BLaER1 (cell line): ENCODE data around the gene SSMEM1.
"Not testable (repeated sequence)": the region's sequence is repeated elsewhere in the genome, so short reads cannot be mapped to it uniquely, and the experiment has no call there.

ENCODE experiments used
- H3K27ac ChIP-seq: shearing (Covaris generic); formaldehyde crosslinking; 2 replicates; pipeline ENCODE4 v1.8.1; 2022
- H3K27me3 ChIP-seq: shearing (Covaris generic); formaldehyde crosslinking; 2 replicates; pipeline ENCODE4 v1.8.1; 2022
- H3K36me3 ChIP-seq: shearing (Covaris generic); formaldehyde crosslinking; 2 replicates; pipeline ENCODE4 v1.8.1; 2022
- H3K4me1 ChIP-seq: shearing (Covaris generic); formaldehyde crosslinking; 2 replicates; pipeline ENCODE4 v1.8.1; 2022
- H3K4me2 ChIP-seq: shearing (Covaris generic); formaldehyde crosslinking; 2 replicates; pipeline ENCODE4 v1.8.1; 2022
- H3K4me3 ChIP-seq: shearing (Covaris generic); formaldehyde crosslinking; 2 replicates; pipeline ENCODE4 v1.8.1; 2022
- H3K9ac ChIP-seq: shearing (Covaris generic); formaldehyde crosslinking; 2 replicates; pipeline ENCODE4 v1.8.1; 2022
- H3K9me3 ChIP-seq: shearing (Covaris generic); formaldehyde crosslinking; 2 replicates; pipeline ENCODE4 v1.8.1; 2022
- H4K20me1 ChIP-seq: shearing (Covaris generic); formaldehyde crosslinking; 2 replicates; pipeline ENCODE4 v1.8.1; 2022
- Cebpa-rat ChIP-seq: shearing (Covaris generic); IDR thresholded peaks from 2 replicates; pipeline ENCODE4 v1.8.1; 2022

Gene SSMEM1

DNA sequence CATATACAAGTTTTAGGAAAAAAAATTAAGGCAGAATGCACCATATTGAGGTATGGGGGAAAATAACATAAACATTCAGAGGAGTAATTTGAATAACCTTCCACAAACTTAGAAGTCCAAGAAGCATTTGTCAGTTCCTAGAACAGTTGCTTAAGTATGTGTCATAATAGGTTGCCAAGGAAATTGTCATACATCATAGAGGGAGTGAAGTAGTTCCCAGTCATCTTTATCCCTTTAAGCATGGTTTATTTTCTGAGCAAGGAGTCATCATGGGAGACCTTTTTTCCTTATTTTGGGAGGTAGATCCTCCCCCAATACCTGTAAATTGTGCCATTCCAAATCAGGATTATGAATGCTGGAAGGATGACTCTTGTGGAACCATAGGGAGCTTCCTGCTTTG lies at the start of gene SSMEM1:
SSMEM1 (plus strand) TSS at position 219 of the 400 bp plus-strand sequence; CDS start at position 270, 51 bp downstream.
- Histone ChIP-seq H3K4me1 (peaks cover 16% of the 10 kb centered on the region), H3K36me3 (peaks cover 10% of the 10 kb centered on the region), H3K27ac (no peak within 1 kb of the TSS), H3K4me3 (no peak within 1 kb of the TSS), H4K20me1 (no peaks in the 10 kb centered on the region), H3K4me2 (no peak within 1 kb of the TSS), H3K27me3 (no peaks in the 10 kb centered on the region), H3K9me3 (no peaks in the 10 kb centered on the region), H3K9ac (no peak within 1 kb of the TSS)
- no peak for TF ChIP-seq Cebpa-rat

DNA sequence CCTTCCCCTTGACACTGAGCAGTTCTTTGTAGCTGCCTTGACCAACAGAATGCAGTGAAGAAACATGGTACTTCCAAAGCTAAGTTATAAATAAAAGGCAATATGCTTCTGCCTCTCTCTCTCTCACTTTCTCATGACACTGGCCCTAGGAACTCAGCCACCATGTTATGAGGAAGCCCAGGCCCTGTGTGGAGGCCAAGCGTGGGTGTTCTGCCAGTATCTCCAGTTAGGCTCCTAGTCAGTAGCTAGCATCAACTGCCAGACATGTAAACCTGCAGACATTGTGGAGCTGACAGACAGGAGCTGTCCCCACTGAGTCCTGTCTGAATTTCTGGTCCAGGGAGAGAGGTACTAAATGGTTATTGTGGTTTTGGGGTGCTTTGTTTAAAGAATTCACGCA lies 47.6 kb upstream of the SSMEM1 start:
- peaks cover 10% of the 10 kb centered on the region for H4K20me1 ChIP-seq
- peaks cover under 1% of the 10 kb centered on the region for H3K4me1 ChIP-seq

GRCh38 chr7:130160455-130160854 lies 47.2 kb upstream of the SSMEM1 start:
- H3K36me3 ChIP-seq: peaks cover 47% of the 10 kb centered on the region
- no peak overlapping the region for H3K9ac ChIP-seq
- H3K27me3 ChIP-seq: peaks cover under 1% of the 10 kb centered on the region; the same call in 1 of the 2 replicates

More for the DNA sequence above, 47.6 kb upstream of the SSMEM1 start:
- TF ChIP-seq Cebpa-rat: no peak
- H3K4me3 ChIP-seq: no peak overlapping the region
- H3K9me3 ChIP-seq: peaks cover 13% of the 10 kb centered on the region
- H3K27ac ChIP-seq: no peak overlapping the region
- no peak overlapping the region for H3K4me2 ChIP-seq
- no peak overlapping the region for H3K9ac ChIP-seq
- peaks cover 4% of the 10 kb centered on the region; the same call in 1 of the 2 replicates for H3K27me3 ChIP-seq
- peaks cover 47% of the 10 kb centered on the region for H3K36me3 ChIP-seq

DNA sequence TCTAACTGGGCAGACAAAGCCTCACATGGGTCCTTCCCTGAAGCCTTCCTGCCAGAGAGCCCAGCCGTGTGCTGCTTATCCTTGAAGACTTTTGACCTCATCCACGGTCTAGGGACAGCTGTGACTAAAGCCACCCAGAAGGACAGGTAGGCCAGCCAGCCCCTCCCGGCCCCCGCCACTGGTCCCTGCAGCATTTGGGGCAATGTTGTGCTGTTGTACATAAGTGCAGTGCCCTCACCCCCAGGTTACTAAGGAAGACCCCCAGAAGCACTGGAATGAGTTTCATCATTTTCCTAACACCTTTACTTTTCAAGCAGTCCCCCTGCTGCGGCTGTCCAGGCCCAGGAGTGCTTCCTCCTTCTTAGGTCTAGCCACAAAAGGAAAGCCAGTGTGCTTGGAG lies 45.5 kb upstream of the SSMEM1 start:
- Histone ChIP-seq H3K27ac (no peak overlapping the region), H3K36me3 (peaks cover 51% of the 10 kb centered on the region), H4K20me1 (0 out of 2 replicates have a peak, but pooled peaks cover 4% of the 10 kb centered on the region), H3K4me3 (no peak overlapping the region), H3K9ac (no peak overlapping the region), H3K9me3 (no peaks in the 10 kb centered on the region), H3K4me2 (no peak overlapping the region), H3K27me3 (no peaks in the 10 kb centered on the region), H3K4me1 (no peaks in the 10 kb centered on the region)
- TF ChIP-seq Cebpa-rat: no peak

More at GRCh38 chr7:130160455-130160854, 47.2 kb upstream of the SSMEM1 start:
- TF ChIP-seq Cebpa-rat: no peak
- H4K20me1 ChIP-seq: peaks cover 6% of the 10 kb centered on the region
- H3K27ac ChIP-seq: no peak overlapping the region
- H3K4me2 ChIP-seq: no peak overlapping the region
- H3K9me3 ChIP-seq: peaks cover 9% of the 10 kb centered on the region; the same call in 1 of the 2 replicates
- H3K4me1 ChIP-seq: no peaks in the 10 kb centered on the region
- H3K4me3 ChIP-seq: no peak overlapping the region

DNA sequence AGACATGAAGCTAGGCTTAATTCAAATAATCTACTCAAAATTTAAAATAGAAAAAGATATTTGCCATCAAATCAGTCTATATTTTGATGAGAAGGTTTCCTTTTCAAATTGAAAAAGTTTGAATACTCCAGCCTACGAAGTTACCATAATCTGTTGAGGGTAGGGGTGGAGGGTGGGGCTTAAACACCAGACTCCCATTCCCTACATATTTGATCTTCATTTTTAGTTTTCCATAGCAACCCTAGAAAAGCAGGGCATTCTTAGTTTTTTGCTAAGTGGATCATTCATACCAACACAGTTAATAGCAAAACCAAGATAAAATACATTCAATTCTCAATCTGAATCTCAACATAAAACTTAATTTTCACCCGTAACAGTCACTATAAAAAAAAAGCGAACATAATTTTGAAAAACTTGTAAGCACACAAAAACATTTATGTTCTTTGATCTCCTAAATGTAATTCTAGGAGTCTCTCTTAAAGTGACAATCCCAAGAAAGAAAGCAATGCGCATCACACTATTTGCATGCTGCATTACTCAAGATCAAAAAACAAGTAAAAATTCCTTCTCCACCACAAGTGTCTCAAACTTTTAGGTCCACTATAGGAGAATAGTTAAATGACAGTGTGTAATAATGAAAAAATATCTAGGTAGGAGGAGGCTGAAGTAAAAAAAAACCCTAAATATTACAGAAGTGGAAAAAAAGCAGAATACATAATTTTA lies 33.3 kb upstream of the SSMEM1 start:
- H3K4me3 ChIP-seq: no peak overlapping the region
- no peaks in the 10 kb centered on the region for H3K9me3 ChIP-seq
- no peaks in the 10 kb centered on the region for H3K27me3 ChIP-seq
- H3K27ac ChIP-seq: no peak overlapping the region
- no peak overlapping the region for H3K4me2 ChIP-seq
- 0 out of 2 replicates have a peak, but pooled peaks cover 7% of the 10 kb centered on the region for H4K20me1 ChIP-seq
- H3K9ac ChIP-seq: no peak overlapping the region
- H3K36me3 ChIP-seq: peaks cover 68% of the 10 kb centered on the region
- TF ChIP-seq Cebpa-rat: no peak
- H3K4me1 ChIP-seq: no peaks in the 10 kb centered on the region

DNA sequence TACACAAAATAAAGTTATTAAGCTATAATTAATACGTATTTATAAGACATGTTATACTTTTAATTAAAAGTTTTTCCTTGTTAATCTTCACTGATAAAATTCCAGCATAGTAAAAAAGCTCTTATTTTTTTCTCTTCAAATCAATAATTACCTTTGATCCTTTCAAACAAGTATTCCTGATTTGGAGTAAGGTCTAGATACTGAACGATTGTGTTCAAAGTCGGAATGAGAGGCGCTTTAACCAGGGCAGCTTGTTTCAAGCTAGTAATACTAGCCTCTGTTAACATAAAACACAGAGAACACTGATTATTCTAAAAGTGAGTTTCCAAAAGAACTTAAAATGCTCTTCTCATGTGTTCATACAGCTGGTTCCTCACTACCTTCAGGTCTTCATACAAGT lies 29.4 kb upstream of the SSMEM1 start:
- no peaks in the 10 kb centered on the region for H3K4me1 ChIP-seq
- peaks cover 68% of the 10 kb centered on the region for H3K36me3 ChIP-seq
- H3K9ac ChIP-seq: no peak overlapping the region
- H3K4me3 ChIP-seq: no peak overlapping the region
- no peaks in the 10 kb centered on the region for H3K9me3 ChIP-seq
- TF ChIP-seq Cebpa-rat: no peak
- no peak overlapping the region for H3K27ac ChIP-seq
- no peaks in the 10 kb centered on the region for H3K27me3 ChIP-seq
- H3K4me2 ChIP-seq: no peak overlapping the region
- H4K20me1 ChIP-seq: 0 out of 2 replicates have a peak, but pooled peaks cover 7% of the 10 kb centered on the region

- Histone ChIP-seq H3K9me3 (no peaks in the 10 kb centered on the region), H3K4me2 (no peak overlapping the region), H3K36me3 (peaks cover 71% of the 10 kb centered on the region), H3K9ac (no peak overlapping the region), H3K4me3 (no peak overlapping the region), H3K4me1 (no peaks in the 10 kb centered on the region), H3K27me3 (no peaks in the 10 kb centered on the region), H4K20me1 (0 out of 2 replicates have a peak, but pooled peaks cover 7% of the 10 kb centered on the region), H3K27ac (no peak overlapping the region)
- TF ChIP-seq Cebpa-rat: no peak
Observed at GRCh38 chr7:130179631-130180030, 28.0 kb upstream of the SSMEM1 start.

DNA sequence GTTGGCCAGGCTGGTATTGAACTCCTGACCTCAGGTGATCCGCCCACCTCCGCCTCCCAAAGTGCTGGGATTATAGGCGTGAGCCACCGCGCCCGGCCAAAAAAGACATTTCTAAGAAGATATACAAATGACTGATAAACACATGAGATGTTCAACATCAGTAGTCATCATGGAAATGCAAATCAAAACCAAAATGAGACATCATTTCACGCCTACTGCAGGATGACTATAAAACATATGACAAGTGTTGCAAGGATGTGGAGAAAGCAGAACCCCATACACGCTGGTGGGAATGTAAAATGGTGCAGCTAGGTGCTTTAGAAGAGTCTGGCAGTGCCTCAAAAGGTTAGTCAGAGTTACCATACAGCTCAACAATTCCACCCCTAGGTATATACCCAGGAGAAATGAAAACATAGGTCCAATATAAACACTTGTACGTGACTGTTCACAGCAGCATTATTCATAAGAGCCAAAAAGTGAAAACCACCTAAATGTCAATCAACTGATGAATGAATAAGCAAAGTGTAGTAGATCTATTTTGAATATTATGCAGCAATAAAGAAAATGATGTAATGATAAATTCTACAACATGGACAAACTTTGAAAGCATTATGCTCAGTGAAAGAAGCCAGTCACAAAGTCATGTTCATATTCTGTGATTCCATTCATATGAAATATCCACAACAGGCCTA lies 26.9 kb upstream of the SSMEM1 start:
- H3K9me3 ChIP-seq: no peaks in the 10 kb centered on the region
- no peak for TF ChIP-seq Cebpa-rat
- no peaks in the 10 kb centered on the region for H3K4me1 ChIP-seq
- no peak overlapping the region for H3K27ac ChIP-seq
- H3K36me3 ChIP-seq: peaks cover 75% of the 10 kb centered on the region
- H3K4me3 ChIP-seq: no peak overlapping the region
- H3K4me2 ChIP-seq: no peak overlapping the region
- H4K20me1 ChIP-seq: 0 out of 2 replicates have a peak, but pooled peaks cover 7% of the 10 kb centered on the region
- H3K9ac ChIP-seq: no peak overlapping the region
- no peaks in the 10 kb centered on the region for H3K27me3 ChIP-seq

- H3K9me3 ChIP-seq: no peaks in the 10 kb centered on the region
- no peak overlapping the region for H3K27ac ChIP-seq
- H3K4me1 ChIP-seq: no peaks in the 10 kb centered on the region
- no peak for TF ChIP-seq Cebpa-rat
- no peak overlapping the region for H3K4me3 ChIP-seq
- H3K9ac ChIP-seq: no peak overlapping the region
- peaks cover 75% of the 10 kb centered on the region for H3K36me3 ChIP-seq
- H4K20me1 ChIP-seq: 0 out of 2 replicates have a peak, but pooled peaks cover 7% of the 10 kb centered on the region
- H3K4me2 ChIP-seq: no peak overlapping the region
- H3K27me3 ChIP-seq: no peaks in the 10 kb centered on the region
Observed at GRCh38 chr7:130181263-130181605, 26.4 kb upstream of the SSMEM1 start.

- H3K27ac ChIP-seq: no peak overlapping the region
- H3K36me3 ChIP-seq: peaks cover 73% of the 10 kb centered on the region
- no peaks in the 10 kb centered on the region for H3K4me1 ChIP-seq
- no peak overlapping the region for H3K4me2 ChIP-seq
- H3K27me3 ChIP-seq: no peaks in the 10 kb centered on the region
- H4K20me1 ChIP-seq: 0 out of 2 replicates have a peak, but pooled peaks cover 7% of the 10 kb centered on the region
- no peaks in the 10 kb centered on the region for H3K9me3 ChIP-seq
- H3K4me3 ChIP-seq: no peak overlapping the region
- TF ChIP-seq Cebpa-rat: no peak
- H3K9ac ChIP-seq: no peak overlapping the region
Observed at GRCh38 chr7:130182990-130183389, 24.7 kb upstream of the SSMEM1 start.

- not testable (repeated sequence) for H3K27me3 ChIP-seq, H3K9ac ChIP-seq, H3K27ac ChIP-seq, H3K4me1 ChIP-seq, H3K4me2 ChIP-seq, H3K9me3 ChIP-seq, H3K4me3 ChIP-seq, H4K20me1 ChIP-seq
- peaks cover 69% of the 10 kb centered on the region for H3K36me3 ChIP-seq
Observed at GRCh38 chr7:130184349-130184748, 23.3 kb upstream of the SSMEM1 start.
